Measurements from ENCODE around the gene TCEANC2. TPM values are rescaled to one million over a fixed set of nuclear protein-coding genes. Genes with fewer than 3 reads are reported as not detected.
A peak's percentile ranks its signal among the peaks of the same experiment; 100 is the strongest.

TCEANC2 gene
- total RNA-seq, 1 donor: 2.5 TPM

GRCh38 chr1:54137534-54138061, 84.2 kb downstream of the TCEANC2 start:
- Histone ChIP-seq H3K4me2 (ENCODE audit: insufficient read depth, low read length) (no peak overlapping the region), H2AFZ (ENCODE audit: low read length) (peak overlapping the region; percentile 17), H3K4me1 (ENCODE audit: insufficient read depth, low read length) (peaks cover 11% of the 10 kb centered on the region), H3K79me2 (ENCODE audit: insufficient read depth, low read length) (no peaks in the 10 kb centered on the region), H3K27ac (ENCODE audit: low read depth, low read length) (no peak overlapping the region), H3K4me3 (ENCODE audit: insufficient read depth, low read length) (no peak overlapping the region), H3K27me3 (ENCODE audit: insufficient read depth, low read length) (no peaks in the 10 kb centered on the region), H3K9me3 (ENCODE audit: low read depth, low read length) (no peaks in the 10 kb centered on the region), H4K20me1 (ENCODE audit: insufficient read depth, low read length) (no peaks in the 10 kb centered on the region), H3K36me3 (ENCODE audit: insufficient read depth, low read length) (no peaks in the 10 kb centered on the region)
- TF ChIP-seq CTCF (IDR thresholded peaks at IDR 0.05; ENCODE audit: extremely low read depth, low read depth, low read length): no peak
- peak; percentile 91 for DNase-seq (ENCODE audit: insufficient read length, low spot score, missing footprints)

- Histone ChIP-seq H2AFZ (ENCODE audit: low read length) (no peak overlapping the region), H3K27me3 (ENCODE audit: insufficient read depth, low read length) (no peaks in the 10 kb centered on the region), H3K36me3 (ENCODE audit: insufficient read depth, low read length) (no peaks in the 10 kb centered on the region), H4K20me1 (ENCODE audit: insufficient read depth, low read length) (no peaks in the 10 kb centered on the region), H3K4me2 (ENCODE audit: insufficient read depth, low read length) (no peak overlapping the region), H3K9me3 (ENCODE audit: low read depth, low read length) (no peaks in the 10 kb centered on the region), H3K27ac (ENCODE audit: low read depth, low read length) (no peak overlapping the region), H3K4me3 (ENCODE audit: insufficient read depth, low read length) (no peak overlapping the region), H3K79me2 (ENCODE audit: insufficient read depth, low read length) (no peaks in the 10 kb centered on the region), H3K4me1 (ENCODE audit: insufficient read depth, low read length) (peaks cover 11% of the 10 kb centered on the region)
- peak; percentile 48 for DNase-seq (ENCODE audit: insufficient read length, low spot score, missing footprints)
- TF ChIP-seq CTCF (IDR thresholded peaks at IDR 0.05; ENCODE audit: extremely low read depth, low read depth, low read length): no peak
Measured at GRCh38 chr1:54138994-54139393, 85.6 kb downstream of the TCEANC2 start.

GRCh38 chr1:54139711-54140110, 86.3 kb downstream of the TCEANC2 start:
- H3K4me3 ChIP-seq (ENCODE audit: insufficient read depth, low read length): no peak overlapping the region
- H3K4me1 ChIP-seq (ENCODE audit: insufficient read depth, low read length): peaks cover 11% of the 10 kb centered on the region
- H4K20me1 ChIP-seq (ENCODE audit: insufficient read depth, low read length): no peaks in the 10 kb centered on the region
- H2AFZ ChIP-seq (ENCODE audit: low read length): no peak overlapping the region
- no peaks in the 10 kb centered on the region for H3K36me3 ChIP-seq (ENCODE audit: insufficient read depth, low read length)
- DNase-seq (ENCODE audit: insufficient read length, low spot score, missing footprints): peak; percentile 14
- TF ChIP-seq CTCF (IDR thresholded peaks at IDR 0.05; ENCODE audit: extremely low read depth, low read depth, low read length): no peak
- no peak overlapping the region for H3K27ac ChIP-seq (ENCODE audit: low read depth, low read length)
- H3K27me3 ChIP-seq (ENCODE audit: insufficient read depth, low read length): no peaks in the 10 kb centered on the region
- H3K79me2 ChIP-seq (ENCODE audit: insufficient read depth, low read length): no peaks in the 10 kb centered on the region
- H3K9me3 ChIP-seq (ENCODE audit: low read depth, low read length): no peaks in the 10 kb centered on the region
- no peak overlapping the region for H3K4me2 ChIP-seq (ENCODE audit: insufficient read depth, low read length)

GRCh38 chr1:54142146-54142900, 88.9 kb downstream of the TCEANC2 start:
- Histone ChIP-seq H4K20me1 (ENCODE audit: insufficient read depth, low read length) (no peaks in the 10 kb centered on the region), H2AFZ (ENCODE audit: low read length) (no peak overlapping the region), H3K4me3 (ENCODE audit: insufficient read depth, low read length) (no peak overlapping the region), H3K27me3 (ENCODE audit: insufficient read depth, low read length) (no peaks in the 10 kb centered on the region), H3K27ac (ENCODE audit: low read depth, low read length) (no peak overlapping the region), H3K79me2 (ENCODE audit: insufficient read depth, low read length) (no peaks in the 10 kb centered on the region), H3K9me3 (ENCODE audit: low read depth, low read length) (no peaks in the 10 kb centered on the region), H3K4me2 (ENCODE audit: insufficient read depth, low read length) (no peak overlapping the region), H3K4me1 (ENCODE audit: insufficient read depth, low read length) (peaks cover 8% of the 10 kb centered on the region), H3K36me3 (ENCODE audit: insufficient read depth, low read length) (no peaks in the 10 kb centered on the region)
- peak; percentile 9 for DNase-seq (ENCODE audit: insufficient read length, low spot score, missing footprints)
- no peak for TF ChIP-seq CTCF (IDR thresholded peaks at IDR 0.05; ENCODE audit: extremely low read depth, low read depth, low read length)

Data from osteoblast (primary cell).